NT2/D1 (cell line): Measurements from ENCODE around the gene SPATA13.

Experiments
- DNase-seq: peaks from one replicate; pipeline ENCODE4 v3.0.0-alpha.2; 2011; ENCODE audit warnings: low read depth, low spot score
- H3K27me3 ChIP-seq: 2 replicates; pipeline ENCODE4 v1.6.0; 2011; ENCODE audit warnings: mild to moderate bottlenecking; ENCODE audit not compliant: insufficient read length, insufficient read depth
- H3K36me3 ChIP-seq: 2 replicates; pipeline ENCODE4 v1.6.1; 2011; ENCODE audit warnings: mild to moderate bottlenecking, low read length, mixed read lengths; ENCODE audit not compliant: insufficient read depth, insufficient read length
- H3K4me1 ChIP-seq: 2 replicates; pipeline ENCODE4 v1.5.1; 2011; ENCODE audit not compliant: insufficient read depth, insufficient read length
- H3K4me3 ChIP-seq: 2 replicates; pipeline ENCODE4 v1.5.1; 2011; ENCODE audit warnings: low read depth; ENCODE audit not compliant: insufficient read length
- H3K9ac ChIP-seq: 2 replicates; pipeline ENCODE4 v1.6.0; 2011; ENCODE audit warnings: low read depth; ENCODE audit not compliant: insufficient read length
- H3K9me3 ChIP-seq: 2 replicates; pipeline ENCODE4 v1.5.1; 2011; ENCODE audit warnings: mild to moderate bottlenecking, low read length; ENCODE audit not compliant: insufficient read depth
- SUZ12 ChIP-seq: IDR thresholded peaks from 2 replicates; pipeline ENCODE4 v1.6.1; 2011; ENCODE audit not compliant: insufficient read length, insufficient read depth; ENCODE audit errors: extremely low read depth
- YY1 ChIP-seq: IDR thresholded peaks from 2 replicates; pipeline ENCODE4 v1.6.1; 2011; ENCODE audit not compliant: insufficient read length, insufficient read depth
- ZNF274 ChIP-seq: IDR thresholded peaks from 2 replicates; pipeline ENCODE4 v1.6.1; 2011; ENCODE audit warnings: mild to moderate bottlenecking, low read depth, low read length

The SPATA13 gene

DNA sequence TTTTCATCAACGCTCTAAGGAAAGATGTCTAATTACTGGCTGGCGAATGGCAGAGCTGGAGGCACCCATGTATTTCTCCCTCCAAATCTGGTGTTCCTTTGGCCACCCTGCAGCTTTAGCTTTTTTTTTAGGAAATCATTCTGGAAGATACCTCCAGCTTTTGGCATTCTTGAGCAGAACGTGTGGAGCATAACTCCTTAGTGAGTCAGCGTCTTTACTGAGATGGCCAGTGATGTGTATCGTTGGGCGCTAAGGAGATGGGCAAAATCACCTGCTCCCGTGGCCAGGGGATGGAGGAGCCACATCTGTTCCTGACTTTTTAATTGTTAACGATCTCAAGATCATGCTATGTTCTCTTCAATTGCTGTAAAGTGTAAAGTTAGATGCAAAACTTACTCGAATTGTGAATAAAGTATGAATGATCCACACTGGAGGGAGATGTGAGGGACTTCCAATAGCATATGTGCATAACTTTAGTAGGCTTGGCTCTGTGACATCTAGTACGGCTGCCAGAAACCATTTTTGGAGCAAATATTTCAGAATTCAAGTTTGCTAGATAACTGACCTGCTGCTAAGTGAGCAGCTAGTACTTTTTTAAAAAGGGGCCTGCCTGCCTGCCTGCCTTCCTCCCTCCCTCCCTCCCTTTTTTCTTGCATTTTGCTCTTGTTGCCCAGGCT is 124.5 kb downstream of the SPATA13 start:
- no peaks in the 10 kb centered on the region for H3K27me3 ChIP-seq
- H3K9ac ChIP-seq: no peak overlapping the region
- H3K4me3 ChIP-seq: no peak overlapping the region
- H3K4me1 ChIP-seq: no peaks in the 10 kb centered on the region
- H3K9me3 ChIP-seq: no peaks in the 10 kb centered on the region
- peaks cover 43% of the 10 kb centered on the region for H3K36me3 ChIP-seq
- DNase-seq: no peak
- TF ChIP-seq ZNF274 (no peak), SUZ12 (no peak), YY1 (no peak)

DNA sequence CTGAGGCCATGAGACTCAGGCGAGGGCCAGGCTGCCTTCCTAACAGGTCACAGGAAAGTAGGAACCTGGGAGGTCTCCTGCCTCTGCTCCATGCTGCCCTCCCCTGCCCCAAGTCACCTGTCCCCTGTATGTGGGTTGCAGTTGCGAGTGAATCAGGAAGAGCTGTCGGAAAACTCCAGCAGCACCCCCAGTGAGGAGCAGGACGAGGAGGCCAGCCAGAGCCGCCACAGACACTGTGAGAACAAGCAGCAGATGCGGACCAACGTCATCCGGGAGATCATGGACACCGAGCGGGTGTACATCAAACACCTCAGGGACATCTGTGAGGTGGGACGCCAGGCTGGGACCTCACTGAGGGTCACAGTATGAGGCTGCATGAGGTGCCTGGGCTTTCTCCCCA is 126.1 kb downstream of the SPATA13 start:
- no peaks in the 10 kb centered on the region for H3K4me1 ChIP-seq
- H3K4me3 ChIP-seq: no peak overlapping the region
- no peak for DNase-seq
- no peak overlapping the region for H3K9ac ChIP-seq
- H3K36me3 ChIP-seq: peaks cover 51% of the 10 kb centered on the region
- no peaks in the 10 kb centered on the region for H3K27me3 ChIP-seq
- H3K9me3 ChIP-seq: no peaks in the 10 kb centered on the region
- TF ChIP-seq SUZ12 (no peak), YY1 (no peak), ZNF274 (no peak)

DNA sequence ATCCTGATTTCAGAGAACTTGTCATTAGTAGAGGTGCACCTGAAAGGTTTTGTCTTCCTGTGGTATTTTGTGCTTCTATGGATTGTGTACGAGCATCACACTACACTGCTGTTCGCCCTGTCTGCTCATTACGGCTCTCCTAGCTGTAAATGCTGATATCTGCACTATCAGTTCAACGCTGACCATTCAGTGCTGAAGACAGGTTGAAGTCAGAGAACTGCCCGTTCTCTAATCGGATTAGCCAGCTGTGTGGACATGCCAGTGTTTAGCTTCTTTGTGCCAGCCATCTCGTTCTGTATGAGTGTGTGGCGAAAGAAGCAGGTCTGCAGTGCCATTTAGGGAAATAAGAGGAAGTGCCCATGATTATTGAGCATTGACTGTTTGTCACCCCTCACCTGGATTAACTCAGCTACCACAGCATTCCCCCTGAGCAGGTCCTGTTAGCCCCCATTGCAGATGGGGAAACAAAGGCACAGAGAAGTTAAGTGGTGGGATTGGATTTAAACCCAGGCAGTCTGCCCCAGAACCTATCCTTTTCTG is 127.3 kb downstream of the SPATA13 start:
- H3K27me3 ChIP-seq: no peaks in the 10 kb centered on the region
- no peaks in the 10 kb centered on the region for H3K4me1 ChIP-seq
- no peak overlapping the region for H3K4me3 ChIP-seq
- no peak overlapping the region for H3K9ac ChIP-seq
- peaks cover 58% of the 10 kb centered on the region for H3K36me3 ChIP-seq
- H3K9me3 ChIP-seq: no peaks in the 10 kb centered on the region
- TF ChIP-seq YY1 (no peak), ZNF274 (no peak), SUZ12 (no peak)
- no peak for DNase-seq

DNA sequence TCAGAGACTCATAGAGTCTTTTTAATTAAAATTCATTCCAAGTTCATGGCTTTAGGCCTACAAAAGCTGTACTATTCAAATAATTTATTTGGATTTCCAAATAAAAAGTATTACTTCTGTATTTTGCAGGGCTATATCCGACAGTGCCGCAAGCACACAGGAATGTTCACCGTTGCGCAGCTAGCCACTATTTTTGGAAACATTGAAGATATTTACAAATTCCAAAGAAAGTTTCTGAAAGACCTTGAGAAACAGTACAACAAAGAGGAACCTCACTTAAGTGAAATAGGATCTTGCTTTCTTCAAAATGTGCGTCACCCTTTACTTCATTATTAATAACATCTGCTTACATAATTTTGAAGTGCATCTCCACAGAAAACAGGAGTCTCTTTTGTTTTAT is 128.3 kb downstream of the SPATA13 start:
- H3K27me3 ChIP-seq: no peaks in the 10 kb centered on the region
- no peaks in the 10 kb centered on the region for H3K4me1 ChIP-seq
- H3K36me3 ChIP-seq: peaks cover 59% of the 10 kb centered on the region
- H3K9me3 ChIP-seq: no peaks in the 10 kb centered on the region
- DNase-seq: no peak
- no peak overlapping the region for H3K4me3 ChIP-seq
- no peak overlapping the region for H3K9ac ChIP-seq
- no peak for TF ChIP-seq ZNF274
- no peak for TF ChIP-seq YY1
- TF ChIP-seq SUZ12: no peak

DNA sequence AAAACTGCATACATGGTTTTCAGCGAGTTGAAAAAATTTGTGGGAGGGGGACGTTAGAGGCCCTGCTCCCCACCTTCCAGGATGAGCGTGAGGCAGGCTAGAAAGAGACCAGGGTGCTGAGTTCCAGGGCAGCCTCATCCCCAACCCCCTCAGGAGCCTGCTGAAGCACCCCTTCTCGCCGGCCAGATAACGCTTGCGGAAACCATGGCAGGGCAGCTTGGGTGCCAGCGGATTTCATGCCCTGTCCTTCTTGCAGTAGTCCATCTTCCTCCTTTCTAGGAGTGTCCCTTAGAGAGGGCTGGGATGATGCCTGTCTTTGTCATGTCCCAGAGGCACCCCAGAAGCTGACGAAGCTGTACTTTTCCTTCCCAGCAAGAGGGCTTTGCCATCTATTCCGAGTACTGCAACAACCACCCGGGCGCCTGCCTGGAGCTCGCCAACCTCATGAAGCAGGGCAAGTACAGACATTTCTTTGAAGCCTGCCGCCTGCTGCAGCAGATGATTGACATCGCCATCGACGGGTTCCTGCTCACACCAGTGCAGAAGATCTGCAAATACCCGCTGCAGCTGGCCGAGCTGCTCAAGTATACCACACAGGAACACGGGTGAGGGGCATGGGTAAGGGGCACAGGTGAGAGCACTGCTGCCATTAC is 129.9 kb downstream of the SPATA13 start:
- H3K36me3 ChIP-seq: peaks cover 70% of the 10 kb centered on the region
- no peak for DNase-seq

DNA sequence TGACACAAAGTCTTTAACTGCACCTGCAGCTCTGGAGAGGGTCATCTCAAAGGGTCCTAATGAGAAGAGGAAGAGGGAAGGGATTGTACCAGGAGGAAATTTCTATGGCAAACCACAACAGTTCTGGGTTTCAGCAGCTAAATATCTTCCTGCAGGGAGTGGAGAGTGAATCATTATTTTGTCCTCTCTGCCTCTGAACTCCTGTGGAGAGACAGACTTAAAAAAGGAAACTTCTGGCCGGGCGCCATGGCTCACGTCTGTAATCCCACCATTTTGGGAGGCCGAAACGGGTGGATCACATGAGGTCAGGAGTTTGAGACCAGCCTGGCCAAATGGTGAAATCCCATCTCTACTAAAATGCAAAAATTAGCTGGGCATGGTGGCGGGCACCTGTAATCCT is 132.0 kb downstream of the SPATA13 start:
- Histone ChIP-seq H3K4me3 (no peak overlapping the region), H3K9ac (no peak overlapping the region), H3K27me3 (no peaks in the 10 kb centered on the region), H3K36me3 (peaks cover 72% of the 10 kb centered on the region), H3K4me1 (no peaks in the 10 kb centered on the region), H3K9me3 (no peaks in the 10 kb centered on the region)
- TF ChIP-seq YY1 (no peak), SUZ12 (no peak), ZNF274 (no peak)
- no peak for DNase-seq

More for the DNA sequence above, 129.9 kb downstream of the SPATA13 start:
- Histone ChIP-seq H3K27me3 (no peaks in the 10 kb centered on the region), H3K9ac (no peak overlapping the region), H3K4me1 (no peaks in the 10 kb centered on the region), H3K4me3 (no peak overlapping the region), H3K9me3 (no peaks in the 10 kb centered on the region)
- TF ChIP-seq YY1 (no peak), SUZ12 (no peak)

DNA sequence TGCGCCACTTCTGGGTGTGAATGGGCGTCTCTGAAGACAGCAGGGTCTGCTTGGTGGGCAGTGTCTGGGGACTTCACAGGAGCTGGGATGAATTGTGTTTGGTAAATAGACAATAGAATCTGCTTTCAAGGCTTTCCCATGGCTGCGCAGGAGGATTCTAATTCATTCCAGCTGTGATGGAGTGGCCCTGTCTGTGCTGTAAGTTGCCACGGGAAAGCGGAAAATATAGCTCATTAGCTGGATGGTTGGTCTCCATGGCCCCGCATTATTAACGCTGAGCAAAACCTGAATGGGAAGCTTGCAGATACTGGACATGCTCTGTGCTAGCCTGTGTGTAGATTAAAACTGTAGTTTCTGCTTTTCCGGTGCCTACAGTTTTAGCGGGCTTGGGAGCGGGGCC is 133.2 kb downstream of the SPATA13 start:
- Histone ChIP-seq H3K4me3 (no peak overlapping the region), H3K9me3 (no peaks in the 10 kb centered on the region), H3K27me3 (no peaks in the 10 kb centered on the region), H3K4me1 (no peaks in the 10 kb centered on the region), H3K9ac (no peak overlapping the region), H3K36me3 (peaks cover 78% of the 10 kb centered on the region)
- no peak for TF ChIP-seq SUZ12
- no peak for TF ChIP-seq ZNF274
- TF ChIP-seq YY1: no peak
- DNase-seq: no peak
